Measurements from ENCODE around the gene KCNIP1. TPM values are rescaled to one million over a fixed set of nuclear protein-coding genes. Genes with fewer than 3 reads are reported as not detected.

The KCNIP1 gene
- polyA plus RNA-seq, 1 of the 3 experiments (the other 2 are of a cell fraction), result 1.3 TPM

DNA sequence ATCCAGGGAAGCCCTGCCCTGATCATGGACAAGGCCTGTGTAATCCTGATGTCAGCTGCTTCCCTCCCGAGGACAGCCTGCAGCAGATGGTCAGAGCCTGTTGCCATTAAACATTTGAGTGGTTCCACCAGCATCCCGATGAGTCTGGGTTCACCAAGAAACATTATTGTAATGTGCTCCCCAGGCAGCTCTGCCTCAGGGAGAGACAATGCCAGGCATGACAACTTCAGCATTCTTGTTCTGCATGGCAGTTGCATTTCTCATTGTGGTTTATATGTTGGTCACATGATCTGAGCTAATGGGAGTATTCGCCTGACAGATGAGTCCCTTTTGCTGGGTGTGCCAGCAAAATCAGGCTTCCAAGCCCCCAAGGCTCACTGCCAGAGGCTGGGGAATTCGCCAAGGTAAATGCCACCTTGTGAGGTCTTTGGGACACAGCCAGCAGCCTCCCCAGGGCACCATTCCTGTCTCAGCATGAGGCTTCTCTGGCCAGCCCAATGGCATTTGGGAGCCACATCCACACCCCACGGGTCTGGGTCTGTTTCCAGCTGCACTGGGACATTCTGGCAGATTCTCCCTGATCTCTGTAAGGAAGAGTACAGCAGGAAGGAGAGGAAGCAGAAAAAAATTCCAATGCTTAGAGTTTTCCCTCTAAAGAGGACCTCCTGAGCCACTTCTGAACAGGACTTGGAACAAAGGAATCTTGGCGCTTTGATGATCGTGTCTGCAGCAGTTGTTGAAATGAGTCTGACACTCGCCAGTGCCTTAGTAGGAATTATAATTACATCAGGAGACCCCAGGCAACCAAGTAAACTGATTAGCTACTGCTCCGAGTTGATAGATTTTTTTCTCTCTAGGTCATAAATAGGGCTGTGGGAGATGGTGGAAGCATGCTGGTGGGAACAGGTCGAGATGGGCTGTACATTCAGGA lies 18.7 kb downstream of the KCNIP1 start (continued):
- TF ChIP-seq MXI1 (IDR thresholded peaks at IDR 0.05; ENCODE audit: low read depth, low read length) (no peak), RFX5 (IDR thresholded peaks at IDR 0.05; ENCODE audit: low read length) (no peak), RCOR1 (IDR thresholded peaks at IDR 0.05; ENCODE audit: low read length) (peak; percentile 65; the same call in 1 of the 2 replicates), NFIC (IDR thresholded peaks at IDR 0.05; ENCODE audit: borderline replicate concordance) (peak; percentile 75), FOXM1 (IDR thresholded peaks at IDR 0.05; ENCODE audit: low read depth) (no peak), TEAD4 (IDR thresholded peaks at IDR 0.05; ENCODE audit: borderline replicate concordance, insufficient read depth) (peak; percentile 65; the same call in 1 of the 2 replicates), SIN3A (IDR thresholded peaks at IDR 0.05; ENCODE audit: borderline replicate concordance, low read depth, low read length) (no peak), ELF1 (IDR thresholded peaks at IDR 0.05) (no peak)
- TF ChIP-seq, protein P1, sequence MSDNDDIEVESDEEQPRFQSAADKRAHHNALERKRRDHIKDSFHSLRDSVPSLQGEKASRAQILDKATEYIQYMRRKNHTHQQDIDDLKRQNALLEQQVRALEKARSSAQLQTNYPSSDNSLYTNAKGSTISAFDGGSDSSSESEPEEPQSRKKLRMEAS (IDR thresholded peaks at IDR 0.05; ENCODE audit: low read depth), result no peak
- TF ChIP-seq, protein P2, sequence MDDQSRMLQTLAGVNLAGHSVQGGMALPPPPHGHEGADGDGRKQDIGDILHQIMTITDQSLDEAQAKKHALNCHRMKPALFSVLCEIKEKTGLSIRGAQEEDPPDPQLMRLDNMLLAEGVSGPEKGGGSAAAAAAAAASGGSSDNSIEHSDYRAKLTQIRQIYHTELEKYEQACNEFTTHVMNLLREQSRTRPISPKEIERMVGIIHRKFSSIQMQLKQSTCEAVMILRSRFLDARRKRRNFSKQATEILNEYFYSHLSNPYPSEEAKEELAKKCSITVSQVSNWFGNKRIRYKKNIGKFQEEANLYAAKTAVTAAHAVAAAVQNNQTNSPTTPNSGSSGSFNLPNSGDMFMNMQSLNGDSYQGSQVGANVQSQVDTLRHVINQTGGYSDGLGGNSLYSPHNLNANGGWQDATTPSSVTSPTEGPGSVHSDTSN (IDR thresholded peaks at IDR 0.05), result peak; percentile 73
- TF ChIP-seq, protein P3, sequence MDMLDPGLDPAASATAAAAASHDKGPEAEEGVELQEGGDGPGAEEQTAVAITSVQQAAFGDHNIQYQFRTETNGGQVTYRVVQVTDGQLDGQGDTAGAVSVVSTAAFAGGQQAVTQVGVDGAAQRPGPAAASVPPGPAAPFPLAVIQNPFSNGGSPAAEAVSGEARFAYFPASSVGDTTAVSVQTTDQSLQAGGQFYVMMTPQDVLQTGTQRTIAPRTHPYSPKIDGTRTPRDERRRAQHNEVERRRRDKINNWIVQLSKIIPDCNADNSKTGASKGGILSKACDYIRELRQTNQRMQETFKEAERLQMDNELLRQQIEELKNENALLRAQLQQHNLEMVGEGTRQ (IDR thresholded peaks at IDR 0.05; ENCODE audit: borderline replicate concordance, low read depth, low read length), result no peak

DNA sequence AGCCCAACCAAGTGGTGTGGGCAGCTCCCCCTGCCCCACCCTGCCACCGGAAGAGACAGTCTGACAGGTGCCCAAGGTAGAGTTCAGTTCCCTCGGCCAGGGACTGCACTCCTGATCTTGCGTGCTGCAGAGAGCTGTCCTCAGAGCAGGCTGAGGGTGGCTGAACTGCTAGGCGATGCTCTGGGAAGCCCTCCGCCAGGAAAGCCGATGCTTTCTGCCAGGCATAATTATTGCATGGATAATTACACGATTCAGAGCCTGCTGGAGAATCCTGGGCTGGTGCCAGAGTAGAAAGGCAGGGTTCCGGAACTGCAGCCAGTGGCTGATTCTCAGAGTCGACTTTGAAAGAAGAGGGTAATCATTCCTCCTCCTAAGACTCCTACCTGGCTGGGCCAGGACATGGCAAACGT lies 19.3 kb downstream of the KCNIP1 start:
- 38% methylated on average over 2 of the region's 10 CpGs for whole genome bisulfite sequencing (ENCODE audit: low lambda C conversion rate)
- POLR2A ChIA-PET, result interaction anchor here (1.0 kb wide), 1 partner anchor 137 kb away, joined by 3 read pairs; no protein-coding TSS in a partner anchor
- H3K4me2 ChIP-seq, result 0 out of 2 replicates have a peak overlapping the region, but pooled peaks have one; percentile 22

More for the DNA sequence above, 19.3 kb downstream of the KCNIP1 start:
- no peaks in the 10 kb centered on the region for H3K9me3 ChIP-seq
- no peak overlapping the region for H3K9ac ChIP-seq
- peak; percentile 72 for DNase-seq
- no peaks in the 10 kb centered on the region for H4K20me1 ChIP-seq (ENCODE audit: insufficient read depth)
- TF ChIP-seq MXI1 (IDR thresholded peaks at IDR 0.05; ENCODE audit: low read depth, low read length) (peak; percentile 24; the same call in 1 of the 2 replicates), TEAD4 (IDR thresholded peaks at IDR 0.05; ENCODE audit: borderline replicate concordance, insufficient read depth) (no peak), GATA2 (CRISPR knock-in tag; IDR thresholded peaks at IDR 0.05) (0 out of 2 replicates have a peak, but pooled peaks have one; percentile 2)
- no peaks in the 10 kb centered on the region for H3K79me2 ChIP-seq (ENCODE audit: insufficient read depth)
- H3K27me3 ChIP-seq (ENCODE audit: insufficient read depth), result no peaks in the 10 kb centered on the region
- CTCF ChIA-PET, result interaction anchor here (1.0 to 1.4 kb wide), 4 partner anchors 12 to 116 kb away, joined by 3 to 5 read pairs (median 3); no protein-coding TSS in a partner anchor
- no peak overlapping the region for H2AFZ ChIP-seq (ENCODE audit: low read depth)
- H3K36me3 ChIP-seq (replicated peaks in 1 of 2; ENCODE audit: control insufficient read depth in 1 of 2, insufficient read depth in 2 of 2, low read length in 1 of 2), result no peaks in the 10 kb centered on the region
- no peak overlapping the region for H3K4me3 ChIP-seq (ENCODE audit: low read depth in 2 of 2, low read length in 1 of 2)
- H3K9me2 ChIP-seq, result no peaks in the 10 kb centered on the region
- H3F3A ChIP-seq (replicated peaks; ENCODE audit: insufficient read depth), result no peaks in the 10 kb centered on the region
- peaks cover 0 to 22% of the 10 kb centered on the region in 2 experiments; a peak in 2 of 4 replicates for H3K4me1 ChIP-seq (ENCODE audit: control insufficient read depth in 1 of 2, insufficient read depth in 2 of 2, low read depth in 1 of 2, low read length in 1 of 2)
- peak overlapping the region in 1 of 2 experiments; percentile 48; a peak in 1 of 4 replicates for H3K27ac ChIP-seq (ENCODE audit: low read depth in 2 of 2, low read length in 1 of 2)

Data from SK-N-SH (cell line).